ENCODE measurements around the gene GJC1.

Gene GJC1

GRCh38 chr17:44751331-44751730 lies 78.8 kb downstream of the GJC1 start:
- Mint-ChIP-seq H3K27me3 (ENCODE audit: low read depth, poor library complexity) (peaks cover 11% of the 10 kb centered on the region), H3K4me3 (no peak overlapping the region), H3K27ac (peak overlapping the region; percentile 68), H3K36me3 (ENCODE audit: low read depth) (peaks cover 30% of the 10 kb centered on the region), H3K9me3 (no peaks in the 10 kb centered on the region), H3K4me1 (peaks cover 25% of the 10 kb centered on the region)
- TF ChIP-seq CTCF (IDR thresholded peaks at IDR 0.05): no peak
- no peak for DNase-seq

GRCh38 chr17:44749980-44750318 lies 80.1 kb downstream of the GJC1 start:
- TF ChIP-seq CTCF (IDR thresholded peaks at IDR 0.05): no peak
- no peaks in the 10 kb centered on the region for H3K9me3 Mint-ChIP-seq
- H3K4me3 Mint-ChIP-seq: peak overlapping the region; percentile 60
- peak overlapping the region; percentile 27 for H3K27ac Mint-ChIP-seq
- peaks cover 36% of the 10 kb centered on the region for H3K36me3 Mint-ChIP-seq (ENCODE audit: low read depth)
- H3K4me1 Mint-ChIP-seq: peaks cover 25% of the 10 kb centered on the region
- DNase-seq: no peak
- H3K27me3 Mint-ChIP-seq (ENCODE audit: low read depth, poor library complexity): peaks cover 6% of the 10 kb centered on the region

- H3K4me1 Mint-ChIP-seq: peaks cover 25% of the 10 kb centered on the region
- TF ChIP-seq CTCF (IDR thresholded peaks at IDR 0.05): no peak
- no peaks in the 10 kb centered on the region for H3K9me3 Mint-ChIP-seq
- peak; percentile 27 for DNase-seq
- H3K27ac Mint-ChIP-seq: no peak overlapping the region
- H3K4me3 Mint-ChIP-seq: no peak overlapping the region
- H3K27me3 Mint-ChIP-seq (ENCODE audit: low read depth, poor library complexity): peaks cover 6% of the 10 kb centered on the region
- peaks cover 41% of the 10 kb centered on the region for H3K36me3 Mint-ChIP-seq (ENCODE audit: low read depth)
Measured at GRCh38 chr17:44749076-44749979, 80.8 kb downstream of the GJC1 start.

Data from nephron progenitor cell (in vitro differentiated cells).